Measurements from ENCODE around the gene KCNA1. TPM values are rescaled to one million over a fixed set of nuclear protein-coding genes. Genes with fewer than 3 reads are reported as not detected.
"Not testable (repeated sequence)": the region's sequence is repeated elsewhere in the genome, so short reads cannot be mapped to it uniquely, and the experiment has no call there.

KCNA1 gene
- total RNA-seq (2014; rRNA removed; shearing (Covaris generic)): not detected in 2 replicates

DNA sequence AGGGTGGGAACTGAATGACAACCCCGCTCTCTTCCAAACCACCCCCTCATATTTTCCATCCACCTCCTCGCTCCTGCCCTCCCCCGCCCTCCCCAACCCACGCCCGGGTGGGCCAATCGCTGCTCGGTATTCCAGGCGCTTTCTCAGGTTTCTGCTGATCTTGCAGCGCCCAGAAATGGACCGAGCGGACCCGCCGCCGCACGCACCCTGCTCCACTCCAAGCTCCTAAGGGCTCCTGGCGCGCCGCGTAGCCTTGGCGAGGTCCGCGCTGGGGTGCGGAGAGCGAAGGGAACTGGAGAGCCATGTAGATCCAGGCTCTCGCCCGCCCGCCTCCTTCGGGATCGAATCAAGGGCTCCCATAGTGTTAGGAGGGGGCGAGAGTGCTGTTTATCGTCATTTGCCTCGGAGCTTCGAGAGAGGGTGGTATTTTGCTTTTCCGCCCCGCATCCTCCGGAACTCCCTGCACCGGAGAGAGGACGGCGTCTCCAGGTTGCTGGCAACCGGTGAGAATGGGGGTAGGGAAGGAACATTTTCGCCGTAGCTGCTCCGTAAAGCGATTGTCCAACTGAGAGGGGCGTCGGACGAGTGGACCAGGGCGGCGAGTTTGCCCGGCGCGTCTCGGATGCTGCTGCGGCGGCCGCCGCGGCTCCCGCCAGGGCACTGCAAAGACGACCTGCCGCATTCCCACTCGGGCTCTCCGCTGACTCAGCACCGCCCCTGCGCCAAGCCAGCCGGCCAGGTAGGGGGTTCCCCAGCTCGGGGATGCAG is at the start of gene KCNA1:
Gene KCNA1, plus strand, starts transcription at position 172 of the 768 bp plus-strand sequence. CDS start 1,474 bp downstream, outside the sequence.
- in situ Hi-C loops (cut with HindIII; ENCODE audit: low sequenced_read_pairs): no loop called here
- peak; percentile 88 for DNase-seq (ENCODE audit: low spot score)

DNA sequence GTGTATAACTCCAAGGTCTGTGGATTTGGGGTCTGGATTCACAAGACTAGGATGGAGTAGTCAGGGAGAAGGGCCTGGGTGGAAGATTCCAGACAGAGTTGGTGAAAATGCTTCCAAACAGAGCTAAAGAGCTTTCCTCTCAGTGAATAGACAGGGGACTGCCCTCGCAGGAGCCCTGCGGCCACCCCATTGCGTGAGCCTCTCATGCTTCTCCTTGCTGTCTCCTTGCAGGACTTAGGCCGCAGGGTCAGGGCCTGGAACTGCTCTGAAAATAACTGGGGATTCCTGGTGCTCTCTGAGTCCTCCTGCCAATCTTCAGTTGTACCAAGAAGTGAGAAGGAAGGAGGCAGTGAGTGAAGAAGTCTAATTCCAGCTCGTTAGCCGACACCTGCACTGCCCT is 49.0 kb upstream of the KCNA1 start:
- no peak for DNase-seq (ENCODE audit: low spot score)
- in situ Hi-C loops (cut with HindIII; ENCODE audit: low sequenced_read_pairs): no loop called here

DNA sequence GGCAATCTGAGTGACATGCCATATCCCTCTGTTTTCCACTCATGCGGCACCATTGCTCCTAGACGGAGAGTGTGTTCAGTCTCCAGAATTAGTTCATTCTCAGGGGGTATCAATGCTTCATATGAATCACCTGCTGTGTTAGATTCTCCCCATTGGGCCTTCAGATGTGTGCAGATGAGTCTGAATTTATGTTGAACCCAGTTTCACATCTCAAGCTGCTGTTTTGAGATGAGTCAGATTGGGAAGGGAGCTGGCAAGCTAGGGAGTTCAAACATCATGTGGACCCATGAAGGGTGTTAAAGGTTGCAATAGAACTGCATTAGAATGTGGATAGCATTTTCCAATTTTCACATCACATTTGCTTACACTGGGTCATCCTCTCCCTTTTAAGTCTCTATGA is 46.9 kb upstream of the KCNA1 start:
- no peak for DNase-seq (ENCODE audit: low spot score)
- in situ Hi-C loops (cut with HindIII; ENCODE audit: low sequenced_read_pairs): no loop called here

DNA sequence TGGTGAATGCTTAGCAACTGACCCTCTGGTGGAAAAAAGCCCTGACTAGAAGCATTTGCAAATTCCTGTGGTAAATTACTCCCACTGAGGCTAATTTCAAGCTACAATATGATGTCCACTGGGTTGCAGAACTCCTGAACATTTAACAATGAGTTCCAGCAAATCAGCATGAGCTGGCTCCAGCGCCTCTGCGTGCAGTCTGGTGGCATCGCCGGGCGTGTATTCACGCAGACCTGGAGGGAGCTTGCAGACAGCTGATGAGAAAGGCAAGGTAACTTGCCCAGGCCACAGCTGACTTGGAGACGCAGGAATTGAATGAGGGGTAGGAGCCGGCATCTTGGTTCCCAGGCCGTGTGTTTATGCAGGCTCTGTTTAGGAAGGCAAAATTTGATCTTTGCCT is 45.1 kb upstream of the KCNA1 start:
- in situ Hi-C loops (cut with HindIII; ENCODE audit: low sequenced_read_pairs): no loop called here
- no peak for DNase-seq (ENCODE audit: low spot score)

DNA sequence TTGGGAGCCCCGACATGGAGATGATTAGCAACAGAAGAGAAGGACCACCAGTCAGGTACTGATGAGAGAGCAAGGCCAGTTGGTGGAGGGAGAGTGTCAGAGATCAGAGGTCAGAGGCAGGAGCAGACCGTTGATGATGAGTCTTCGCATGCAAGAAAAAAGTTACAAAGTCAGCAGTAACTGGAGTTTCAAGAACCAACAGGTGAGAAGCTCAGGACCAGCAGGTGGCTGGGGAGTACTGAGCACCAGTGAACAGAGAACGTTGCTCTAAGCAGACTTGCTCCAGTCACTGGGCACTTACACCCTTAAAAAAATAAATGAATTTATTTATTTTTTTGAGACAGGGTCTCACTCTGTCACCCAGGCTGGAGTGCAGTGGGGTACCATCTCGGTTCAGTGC is 44.5 kb upstream of the KCNA1 start:
- in situ Hi-C loops (cut with HindIII; ENCODE audit: low sequenced_read_pairs): no loop called here

DNA sequence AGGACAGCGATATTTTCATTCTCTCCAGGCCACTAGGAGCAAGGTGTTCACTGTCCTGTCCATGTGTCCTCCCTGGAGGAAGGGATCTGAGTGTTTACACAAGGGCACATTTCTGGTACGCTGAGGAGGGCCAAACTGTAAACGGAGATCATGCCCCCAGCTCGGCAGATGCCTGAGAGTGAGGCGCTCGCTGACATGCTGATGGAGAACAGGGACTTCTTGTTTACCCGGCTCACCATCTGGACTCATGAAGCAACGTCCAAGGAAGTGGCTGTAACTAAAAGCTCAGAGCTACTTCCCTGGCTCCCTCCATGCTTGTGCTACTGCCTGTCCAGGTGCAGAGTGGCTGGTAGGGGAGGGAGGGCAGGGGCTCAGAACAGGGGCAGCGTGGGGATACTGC is 43.4 kb upstream of the KCNA1 start:
- in situ Hi-C loops (cut with HindIII; ENCODE audit: low sequenced_read_pairs): no loop called here
- peak; percentile 47 for DNase-seq (ENCODE audit: low spot score)

More for the DNA sequence above, 44.5 kb upstream of the KCNA1 start:
- no peak for DNase-seq (ENCODE audit: low spot score)

DNA sequence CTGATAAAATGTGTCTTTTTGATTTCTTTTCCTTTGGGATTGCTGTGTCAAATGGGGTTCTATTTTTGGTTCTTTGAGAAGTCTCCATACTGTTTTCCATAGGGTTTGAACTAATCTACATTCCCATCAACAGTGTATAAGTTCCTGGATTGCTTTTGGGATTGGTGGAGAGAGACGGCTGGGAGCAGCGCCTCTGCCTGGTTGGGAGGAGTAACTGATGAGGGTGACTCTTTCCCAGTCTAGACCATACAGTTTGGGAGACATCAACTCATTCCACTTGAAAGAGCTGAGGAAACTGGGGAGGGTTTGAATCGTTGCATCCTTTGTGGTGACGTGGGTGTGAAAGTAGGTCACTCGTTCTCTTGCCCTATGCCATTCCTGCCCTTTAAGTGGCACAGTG is 42.3 kb upstream of the KCNA1 start:
- in situ Hi-C loops (cut with HindIII; ENCODE audit: low sequenced_read_pairs): no loop called here
- DNase-seq (ENCODE audit: low spot score): no peak

DNA sequence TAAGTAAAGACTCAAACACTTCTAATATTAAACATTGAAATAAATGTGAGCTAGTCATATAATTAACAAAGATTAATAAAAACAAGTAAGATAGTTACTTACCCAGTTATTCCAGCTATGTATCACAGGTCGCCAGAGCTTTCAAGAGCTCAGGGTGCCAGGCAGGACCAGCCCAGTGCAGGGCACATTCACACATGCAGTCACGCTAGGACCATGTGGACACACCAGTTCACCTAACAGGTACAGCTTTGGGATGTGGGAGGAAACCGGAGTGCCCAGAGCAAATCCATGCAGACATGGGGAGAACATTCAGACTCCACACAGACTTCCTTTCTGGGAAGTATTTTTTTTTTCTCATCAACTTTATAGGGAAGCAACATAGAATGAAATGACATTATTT is 39.3 kb upstream of the KCNA1 start:
- in situ Hi-C loops (cut with HindIII; ENCODE audit: low sequenced_read_pairs): no loop called here
- no peak for DNase-seq (ENCODE audit: low spot score)

DNA sequence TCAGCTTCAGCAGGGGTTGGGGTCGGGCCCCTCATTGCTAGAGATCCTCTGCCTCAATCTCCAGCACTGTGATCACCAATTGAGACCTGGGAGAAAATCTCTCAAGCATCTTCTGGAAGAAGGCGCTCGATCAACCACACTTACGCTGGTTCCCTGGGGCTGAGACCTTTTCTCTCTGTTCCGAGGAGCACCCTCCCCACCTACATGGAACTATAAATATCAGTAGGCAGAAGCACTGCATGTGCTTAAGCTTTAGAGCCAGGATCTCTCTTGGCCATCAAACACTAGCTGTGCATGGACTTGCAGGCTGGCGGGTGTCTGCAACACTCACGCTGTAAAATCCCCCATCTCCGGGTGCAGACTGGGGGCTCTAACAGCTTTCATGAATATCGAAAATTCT is 38.2 kb upstream of the KCNA1 start:
- in situ Hi-C loops (cut with HindIII; ENCODE audit: low sequenced_read_pairs): no loop called here
- no peak for DNase-seq (ENCODE audit: low spot score)

DNA sequence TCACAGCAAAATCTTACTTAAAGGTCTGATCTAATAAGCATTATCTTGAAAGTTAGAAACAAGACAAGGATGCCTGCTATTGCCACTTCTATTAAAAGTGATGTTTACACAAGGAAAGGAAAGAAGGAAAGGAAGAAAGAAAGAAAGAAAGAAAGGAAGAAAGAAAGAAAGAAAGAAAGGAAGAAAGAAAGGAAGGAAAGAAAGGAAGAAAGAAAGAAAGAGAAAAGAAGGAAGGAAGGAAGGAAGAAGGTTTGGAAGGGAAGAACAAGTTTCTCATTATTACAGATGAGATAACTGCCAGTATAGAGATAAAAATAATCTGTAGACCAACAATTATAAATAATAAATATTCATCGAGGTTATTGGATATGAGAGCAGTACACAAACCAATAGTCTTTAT is 35.8 kb upstream of the KCNA1 start:
- in situ Hi-C loops (cut with HindIII; ENCODE audit: low sequenced_read_pairs): no loop called here
- no peak for DNase-seq (ENCODE audit: low spot score)

DNA sequence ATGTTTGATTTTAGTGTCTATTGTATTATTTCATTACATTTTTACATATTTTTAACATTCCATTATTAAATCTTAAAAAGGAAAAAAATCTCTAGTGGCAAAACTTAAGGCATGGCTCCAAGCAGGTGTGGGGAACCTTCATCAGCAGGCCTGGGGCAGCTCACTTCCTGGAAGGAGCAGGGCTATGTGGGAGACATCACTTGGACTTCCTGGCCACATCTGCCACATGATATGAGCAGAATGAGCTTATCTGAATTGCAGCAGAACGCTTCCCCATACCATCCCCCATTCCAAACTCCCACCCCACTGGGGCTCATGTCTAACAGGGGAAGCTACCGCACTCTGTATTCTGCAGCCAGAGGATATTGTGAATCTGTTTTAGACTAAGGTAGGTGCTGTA is 35.0 kb upstream of the KCNA1 start:
- DNase-seq (ENCODE audit: low spot score): no peak
- in situ Hi-C loops (cut with HindIII; ENCODE audit: low sequenced_read_pairs): no loop called here

DNA sequence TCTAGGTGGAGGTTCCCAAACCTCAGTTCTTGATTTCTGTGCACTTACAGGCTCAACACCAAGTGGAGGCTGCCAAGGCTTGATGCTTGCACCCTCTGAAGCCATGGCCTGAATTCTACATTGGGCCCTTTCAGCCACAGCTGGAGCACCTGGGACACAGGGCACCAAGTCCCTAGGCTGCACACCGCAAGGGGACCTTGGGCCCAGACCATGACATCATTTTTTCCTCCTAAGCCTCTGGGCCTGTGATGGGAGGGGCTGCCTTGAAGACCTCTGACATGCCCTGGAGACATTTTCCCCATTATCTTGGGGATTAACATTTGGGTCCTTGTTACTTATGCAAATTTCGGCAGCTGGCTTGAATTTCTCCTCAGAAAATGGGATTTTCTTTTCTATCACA is 30.2 kb upstream of the KCNA1 start:
- in situ Hi-C loops (cut with HindIII; ENCODE audit: low sequenced_read_pairs); DNase-seq (ENCODE audit: low spot score): not testable (repeated sequence)

DNA sequence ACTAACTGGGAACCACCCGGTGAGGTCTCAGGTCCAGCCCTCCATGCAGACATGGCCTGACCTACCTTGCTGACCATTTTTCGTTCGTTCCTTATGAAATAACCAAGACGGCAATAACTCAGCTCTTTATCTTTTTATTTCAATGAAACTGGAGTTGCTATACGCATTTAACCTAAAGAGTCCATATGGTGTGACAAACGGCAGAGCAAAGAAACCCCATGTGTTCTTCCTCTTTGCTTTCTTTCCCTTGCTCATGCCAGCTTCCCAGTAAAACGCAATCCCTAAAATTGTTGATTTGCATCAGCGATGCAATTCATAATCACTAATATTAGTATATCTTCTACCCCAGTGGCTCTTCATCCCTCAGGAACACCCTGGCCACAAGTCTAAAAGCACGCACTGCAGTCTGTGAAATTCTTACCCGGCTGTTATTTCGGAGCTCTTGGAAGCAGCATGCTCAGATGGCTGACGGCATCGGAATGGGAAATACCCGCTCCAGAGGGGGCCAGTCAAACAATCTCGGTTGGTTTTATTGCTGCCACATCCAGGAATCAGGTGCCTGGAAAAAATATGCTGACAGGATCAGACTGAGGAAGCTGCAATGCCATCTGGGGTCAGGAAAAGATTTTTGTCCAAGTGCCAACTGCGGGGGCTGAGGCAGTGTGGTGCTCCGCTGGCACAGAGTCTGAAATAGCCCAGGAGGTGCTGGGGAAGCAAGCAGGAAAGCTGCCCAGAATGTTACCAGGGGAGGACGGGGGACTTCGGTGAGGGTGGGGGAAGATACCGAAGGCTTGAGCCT is 28.2 kb upstream of the KCNA1 start:
- peak; percentile 96 for DNase-seq (ENCODE audit: low spot score)
- in situ Hi-C loops (cut with HindIII; ENCODE audit: low sequenced_read_pairs): no loop called here

DNA sequence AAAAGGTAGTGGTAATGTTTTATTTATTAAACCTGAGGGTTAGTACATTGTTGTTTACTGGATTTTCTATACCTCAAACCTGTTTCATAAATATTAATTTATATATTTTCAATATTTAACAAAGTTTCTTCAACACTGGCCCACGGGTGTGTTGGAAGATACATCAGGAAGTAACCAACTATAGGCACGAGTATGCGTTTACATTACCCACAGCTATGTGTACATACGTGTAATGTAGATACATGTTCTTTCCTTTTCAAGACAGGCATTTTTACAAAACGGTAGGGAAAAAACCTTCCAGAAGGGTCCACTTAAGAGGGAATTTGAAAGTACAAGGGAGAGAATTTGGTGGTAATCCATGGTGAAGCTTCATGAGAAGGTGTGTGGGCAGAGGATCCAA is 17.8 kb upstream of the KCNA1 start:
- no peak for DNase-seq (ENCODE audit: low spot score)
- in situ Hi-C loops (cut with HindIII; ENCODE audit: low sequenced_read_pairs): no loop called here

DNA sequence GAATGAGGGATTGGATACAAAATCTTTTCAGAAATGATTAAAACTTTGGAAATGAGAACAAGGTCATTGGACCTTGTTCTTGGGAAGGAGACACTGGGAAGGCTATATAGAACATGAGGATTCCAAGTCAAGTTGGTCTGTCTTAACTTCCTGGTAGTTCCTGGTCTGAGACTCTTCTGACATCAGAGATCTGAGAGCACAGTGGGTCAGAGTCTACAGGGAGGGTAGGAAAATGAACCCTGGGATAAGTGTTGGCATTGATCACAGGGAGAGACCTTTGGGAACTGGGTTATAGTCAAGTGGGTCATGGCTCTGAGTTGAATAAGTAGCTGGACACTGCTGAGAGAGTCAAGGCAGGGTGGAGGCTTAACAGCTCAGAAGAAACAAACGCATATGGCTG is 17.3 kb upstream of the KCNA1 start:
- DNase-seq (ENCODE audit: low spot score): no peak
- in situ Hi-C loops (cut with HindIII; ENCODE audit: low sequenced_read_pairs): no loop called here

DNA sequence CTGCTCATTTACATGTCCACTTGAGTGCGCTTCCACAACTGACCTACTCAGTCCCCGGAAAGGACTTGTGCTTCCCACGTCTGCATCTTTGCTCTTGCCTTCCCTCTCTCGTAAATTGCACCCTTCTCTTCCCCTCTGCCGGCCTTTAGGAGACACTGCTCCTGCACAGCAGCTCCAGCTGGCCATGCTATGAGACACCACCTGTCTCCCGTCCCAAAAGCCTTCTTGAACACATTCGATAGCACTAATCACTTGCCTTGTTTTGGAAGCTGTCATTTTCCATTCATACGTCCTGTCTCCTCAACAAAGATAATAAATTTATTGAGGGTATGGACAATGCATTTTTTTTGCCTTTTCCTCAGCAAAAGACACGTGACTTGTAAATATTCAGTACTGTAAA is 15.7 kb upstream of the KCNA1 start:
- in situ Hi-C loops (cut with HindIII; ENCODE audit: low sequenced_read_pairs): no loop called here
- DNase-seq (ENCODE audit: low spot score): no peak

DNA sequence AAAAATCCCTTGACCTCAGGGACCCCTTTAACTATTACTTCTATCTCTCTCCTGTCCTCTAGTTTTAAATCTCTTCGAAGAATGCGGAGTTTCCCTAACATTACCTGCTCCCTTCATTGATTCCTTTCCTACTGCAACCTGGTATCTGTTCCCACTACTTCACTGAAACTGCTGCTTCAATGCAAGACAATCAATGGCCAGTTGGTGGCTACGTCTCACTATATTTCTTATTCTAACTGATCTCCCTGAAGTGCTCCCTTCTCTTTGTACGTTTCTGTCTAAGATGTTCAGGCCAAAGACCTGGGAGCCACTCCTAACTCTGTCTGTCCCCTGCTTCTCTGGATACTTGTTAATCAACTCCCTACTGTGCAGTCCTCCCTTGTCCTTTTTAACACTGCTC is 10.3 kb upstream of the KCNA1 start:
- peak; percentile 53 for DNase-seq (ENCODE audit: low spot score)
- in situ Hi-C loops (cut with HindIII; ENCODE audit: low sequenced_read_pairs): no loop called here

DNA sequence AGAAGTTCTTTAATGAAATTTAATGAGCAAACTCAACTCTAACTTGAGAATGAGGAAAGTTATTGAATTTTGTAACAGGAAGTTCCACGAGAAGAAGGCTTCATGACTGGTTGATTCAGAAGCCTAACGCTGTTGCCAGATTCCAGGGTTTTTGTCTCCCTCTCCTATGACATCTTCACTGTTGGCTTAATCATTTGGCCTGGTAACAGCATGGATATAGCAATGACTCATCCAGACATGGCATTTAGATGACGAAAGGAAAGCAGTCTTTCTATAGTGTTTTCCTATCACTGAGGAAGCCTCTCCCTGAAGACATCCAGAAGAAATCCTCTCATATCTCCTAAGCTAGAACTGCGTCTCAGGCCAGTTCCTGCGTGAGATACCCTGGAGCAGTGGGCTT is 9.4 kb upstream of the KCNA1 start:
- in situ Hi-C loops (cut with HindIII; ENCODE audit: low sequenced_read_pairs): no loop called here
- DNase-seq (ENCODE audit: low spot score): no peak

DNA sequence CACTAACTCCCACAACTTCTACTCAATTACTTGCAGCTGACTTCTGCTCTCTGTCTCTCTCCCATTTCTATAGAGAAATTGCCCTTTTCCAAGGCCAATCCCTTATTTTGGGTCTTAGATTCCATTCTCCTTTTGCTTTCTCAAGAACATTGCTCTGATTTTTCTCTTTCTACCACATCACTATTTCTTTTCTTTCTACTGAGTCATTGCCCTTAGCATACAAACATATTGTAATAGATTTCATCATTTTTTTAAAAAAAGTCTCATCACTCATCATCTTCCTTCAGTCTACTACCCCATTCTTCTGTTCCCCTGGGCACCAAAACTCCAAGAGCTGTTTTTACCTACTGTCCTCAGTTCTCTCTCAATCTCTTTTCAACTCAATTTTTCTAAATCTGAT is 4.4 kb upstream of the KCNA1 start:
- no peak for DNase-seq (ENCODE audit: low spot score)
- in situ Hi-C loops (cut with HindIII; ENCODE audit: low sequenced_read_pairs): no loop called here

DNA sequence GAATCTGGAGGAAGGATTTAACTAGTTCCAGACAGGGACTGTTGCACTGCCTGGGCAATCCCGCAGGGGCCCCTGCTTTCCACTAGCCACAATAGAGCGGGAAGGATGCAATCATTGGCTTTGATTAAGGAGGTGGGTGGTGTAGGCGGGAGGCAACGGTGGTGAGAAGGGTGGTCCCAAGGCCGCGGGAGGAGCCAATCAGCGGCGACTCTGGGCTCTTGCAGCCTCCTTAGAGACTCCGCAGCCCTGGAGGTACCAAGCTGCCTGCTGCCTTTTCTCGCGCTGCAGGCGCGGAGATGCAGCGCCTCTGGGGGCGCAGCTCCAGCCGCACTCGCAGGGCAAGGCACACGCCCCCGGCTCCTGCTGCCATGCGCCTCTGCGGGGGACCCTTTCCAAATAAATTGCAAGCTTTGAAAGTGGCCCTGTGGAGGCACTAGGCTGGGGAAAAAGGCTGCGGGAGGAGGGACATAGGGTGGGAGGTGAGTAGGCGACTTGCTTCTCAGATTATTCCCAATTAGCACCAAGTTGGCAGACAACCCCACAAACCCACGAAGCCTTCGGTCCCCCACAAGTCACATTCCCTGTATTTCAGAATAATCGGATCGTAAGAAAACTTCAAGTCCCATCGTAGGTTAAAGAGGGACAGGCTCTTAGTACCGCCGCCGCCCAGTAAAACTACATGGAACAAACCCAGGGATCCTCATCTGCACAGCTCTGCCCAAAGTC is 858 bp upstream of the KCNA1 start:
- DNase-seq (ENCODE audit: low spot score): peak; percentile 72
- in situ Hi-C loops (cut with HindIII; ENCODE audit: low sequenced_read_pairs): no loop called here

All from G401 (cell line).